ENCODE data around the gene SLC6A5.

The SLC6A5 gene

GRCh38 chr11:20604295-20604803 is 4.9 kb downstream of the SLC6A5 start:
- Histone ChIP-seq H3K4me3 (no peak overlapping the region), H3K27ac (no peak overlapping the region)
- DNase-seq (ENCODE audit: low spot score) = no peak
- TF ChIP-seq CTCF (IDR thresholded peaks at IDR 0.05) = no peak

GRCh38 chr11:20604864-20605601 is 5.6 kb downstream of the SLC6A5 start:
- TF ChIP-seq CTCF (IDR thresholded peaks at IDR 0.05) = no peak
- Histone ChIP-seq H3K27ac (no peak overlapping the region), H3K4me3 (no peak overlapping the region)
- DNase-seq (ENCODE audit: low spot score) = no peak

- H3K4me3 ChIP-seq = no peak overlapping the region
- TF ChIP-seq CTCF (IDR thresholded peaks at IDR 0.05) = no peak
- no peak for DNase-seq (ENCODE audit: low spot score)
- no peak overlapping the region for H3K27ac ChIP-seq
These were observed 6.2 kb downstream of the SLC6A5 start for GRCh38 chr11:20605602-20606091.

GRCh38 chr11:20608934-20609333 is 9.5 kb downstream of the SLC6A5 start:
- no peak for DNase-seq (ENCODE audit: low spot score)
- H3K4me3 ChIP-seq = no peak overlapping the region
- TF ChIP-seq CTCF (IDR thresholded peaks at IDR 0.05) = no peak
- H3K27ac ChIP-seq = no peak overlapping the region

- DNase-seq (ENCODE audit: low spot score) = no peak
- H3K27ac ChIP-seq = no peak overlapping the region
- H3K4me3 ChIP-seq = peak overlapping the region; percentile 34
- TF ChIP-seq CTCF (IDR thresholded peaks at IDR 0.05) = peak; percentile 81
These were observed 10.6 kb downstream of the SLC6A5 start for GRCh38 chr11:20609727-20610707.

GRCh38 chr11:20610825-20611224 is 11.4 kb downstream of the SLC6A5 start:
- no peak overlapping the region for H3K27ac ChIP-seq
- no peak for DNase-seq (ENCODE audit: low spot score)
- TF ChIP-seq CTCF (IDR thresholded peaks at IDR 0.05) = no peak
- H3K4me3 ChIP-seq = no peak overlapping the region

All from coronary artery (tissue), 2 donors.